ENCODE measurements around the gene PKD2. TPM values are rescaled to one million over a fixed set of nuclear protein-coding genes. Genes with fewer than 3 reads are reported as not detected.

Gene PKD2
- total and polyA plus RNA-seq, 2 of the 13 experiments (the other 11 are each of a cell fraction or from before 2014, with no cell fraction given) = 5.6 to 9.1 TPM

GRCh38 chr4:88109123-88109881 is 101.9 kb downstream of the PKD2 start (continued):
- TF ChIP-seq ZNF691 (CRISPR knock-in tag; IDR thresholded peaks at IDR 0.05; ENCODE audit: borderline replicate concordance, low read depth) = no peak
- TF ChIP-seq ZBTB21 (CRISPR knock-in tag; IDR thresholded peaks at IDR 0.05) = no peak
- TF ChIP-seq, protein P1, sequence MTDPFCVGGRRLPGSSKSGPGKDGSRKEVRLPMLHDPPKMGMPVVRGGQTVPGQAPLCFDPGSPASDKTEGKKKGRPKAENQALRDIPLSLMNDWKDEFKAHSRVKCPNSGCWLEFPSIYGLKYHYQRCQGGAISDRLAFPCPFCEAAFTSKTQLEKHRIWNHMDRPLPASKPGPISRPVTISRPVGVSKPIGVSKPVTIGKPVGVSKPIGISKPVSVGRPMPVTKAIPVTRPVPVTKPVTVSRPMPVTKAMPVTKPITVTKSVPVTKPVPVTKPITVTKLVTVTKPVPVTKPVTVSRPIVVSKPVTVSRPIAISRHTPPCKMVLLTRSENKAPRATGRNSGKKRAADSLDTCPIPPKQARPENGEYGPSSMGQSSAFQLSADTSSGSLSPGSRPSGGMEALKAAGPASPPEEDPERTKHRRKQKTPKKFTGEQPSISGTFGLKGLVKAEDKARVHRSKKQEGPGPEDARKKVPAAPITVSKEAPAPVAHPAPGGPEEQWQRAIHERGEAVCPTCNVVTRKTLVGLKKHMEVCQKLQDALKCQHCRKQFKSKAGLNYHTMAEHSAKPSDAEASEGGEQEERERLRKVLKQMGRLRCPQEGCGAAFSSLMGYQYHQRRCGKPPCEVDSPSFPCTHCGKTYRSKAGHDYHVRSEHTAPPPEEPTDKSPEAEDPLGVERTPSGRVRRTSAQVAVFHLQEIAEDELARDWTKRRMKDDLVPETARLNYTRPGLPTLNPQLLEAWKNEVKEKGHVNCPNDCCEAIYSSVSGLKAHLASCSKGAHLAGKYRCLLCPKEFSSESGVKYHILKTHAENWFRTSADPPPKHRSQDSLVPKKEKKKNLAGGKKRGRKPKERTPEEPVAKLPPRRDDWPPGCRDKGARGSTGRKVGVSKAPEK (CRISPR knock-in tag; IDR thresholded peaks at IDR 0.05; ENCODE audit: borderline replicate concordance) = no peak; the same call in 1 of the 2 replicates
- peak; percentile 69 for TF ChIP-seq PHF21A (CRISPR knock-in tag; IDR thresholded peaks at IDR 0.05)
- no peak for TF ChIP-seq ZNF83 (CRISPR knock-in tag; IDR thresholded peaks at IDR 0.05; ENCODE audit: borderline replicate concordance)
- TF ChIP-seq ZNF138 (CRISPR knock-in tag; IDR thresholded peaks at IDR 0.05; ENCODE audit: low read depth) = no peak
- TF ChIP-seq MAFG (CRISPR knock-in tag; IDR thresholded peaks at IDR 0.05) = no peak
- peak; percentile 79 for TF ChIP-seq ZNF121 (CRISPR knock-in tag; IDR thresholded peaks at IDR 0.05)
- TF ChIP-seq KLF15 (CRISPR knock-in tag; IDR thresholded peaks at IDR 0.05; ENCODE audit: borderline replicate concordance) = no peak
- no peak for TF ChIP-seq SP1 (IDR thresholded peaks at IDR 0.05)
- no peak for TF ChIP-seq SP1 (CRISPR knock-in tag; IDR thresholded peaks at IDR 0.05)
- no peak for TF ChIP-seq NR1H2 (CRISPR knock-in tag; IDR thresholded peaks at IDR 0.05; ENCODE audit: borderline replicate concordance, low read depth)
- TF ChIP-seq SMARCE1 (IDR thresholded peaks at IDR 0.05; ENCODE audit: borderline replicate concordance) = no peak
- TF ChIP-seq MTA1 (CRISPR knock-in tag; IDR thresholded peaks at IDR 0.05; ENCODE audit: borderline replicate concordance) = peak; percentile 32; the same call in 1 of the 2 replicates
- no peak for TF ChIP-seq CREB1 (IDR thresholded peaks at IDR 0.05)
- peak; percentile 79 for TF ChIP-seq CREB1 (CRISPR knock-in tag; IDR thresholded peaks at IDR 0.05)
- no peak for TF ChIP-seq GRHL1 (CRISPR knock-in tag; conservative IDR thresholded peaks at IDR 0.05)
- no peak for TF ChIP-seq ZMAT3 (CRISPR knock-in tag; conservative IDR thresholded peaks at IDR 0.05)
- TF ChIP-seq RAD21 (CRISPR knock-in tag; IDR thresholded peaks at IDR 0.05) = no peak
- TF ChIP-seq FOXC1 (CRISPR knock-in tag; IDR thresholded peaks at IDR 0.05; ENCODE audit: borderline replicate concordance) = no peak
- no peak for TF ChIP-seq ZSCAN25 (CRISPR knock-in tag; IDR thresholded peaks at IDR 0.05)
- TF ChIP-seq KMT2B (CRISPR knock-in tag; IDR thresholded peaks at IDR 0.05) = no peak
- TF ChIP-seq HOXD1 (CRISPR knock-in tag; IDR thresholded peaks at IDR 0.05) = peak; percentile 92
- TF ChIP-seq ZFP36L1 (CRISPR knock-in tag; IDR thresholded peaks at IDR 0.05) = no peak
- TF ChIP-seq ZNF619 (CRISPR knock-in tag; IDR thresholded peaks at IDR 0.05) = no peak
- no peak for TF ChIP-seq RORA (CRISPR knock-in tag; IDR thresholded peaks at IDR 0.05)

Measured in HepG2 (cell line).